OCI-LY7 (cell line): ENCODE measurements around the gene ABCA10. TPM values are rescaled to one million over a fixed set of nuclear protein-coding genes. Genes with fewer than 3 reads are reported as not detected.

Experiments
- BruUV-seq: library from RNA; stranded (reverse); fragments of 400-500 nt; replicated peaks from 2 replicates; lab custom pipeline; 2021; lab: Mats Ljungman, UMichigan
- CTCF ChIA-PET: fragments of 300-600 bp; sonication (Branson Sonifier 250); formaldehyde crosslinking; loops from one replicate; lab custom pipeline; 2022; ENCODE audit warnings: antibody characterized with exemption; ENCODE audit not compliant: unreplicated experiment; lab: Charles Lee
- POLR2A ChIA-PET: fragments of 300-600 bp; sonication (Branson Sonifier 250); formaldehyde crosslinking; loops from one replicate; lab custom pipeline; 2022; ENCODE audit warnings: antibody characterized with exemption; lab: Charles Lee
- DNase-seq: peaks from one replicate; pipeline ENCODE4 v3.0.0-alpha.2; 2015; ENCODE audit warnings: low spot score
- H2AFZ ChIP-seq: fragments of 200-600 bp; sonication (generic), shearing (Covaris generic); 2 replicates; pipeline ENCODE4 v1.6.1; 2014; ENCODE audit warnings: mild to moderate bottlenecking, antibody characterized with exemption, low read length, moderate library complexity
- H3K27ac ChIP-seq: fragments of 200-600 bp; sonication (generic); 2 replicates; pipeline ENCODE4 v1.5.1; 2014; ENCODE audit warnings: mixed run types, low read depth, mild to moderate bottlenecking, moderate library complexity, low read length, inconsistent platforms; ENCODE audit not compliant: poor library complexity, severe bottlenecking
- H3K36me3 ChIP-seq: fragments of 200-600 bp; sonication (generic); 2 replicates; pipeline ENCODE4 v1.6.1; 2014; ENCODE audit warnings: mild to moderate bottlenecking, antibody characterized with exemption, low read length, moderate library complexity, mixed read lengths; ENCODE audit not compliant: insufficient read depth
- H3K4me1 ChIP-seq: fragments of 200-600 bp; sonication (generic); 2 replicates; pipeline ENCODE4 v1.5.1; 2014; ENCODE audit warnings: mild to moderate bottlenecking, low read length; ENCODE audit not compliant: insufficient read depth, poor library complexity, severe bottlenecking
- H3K4me2 ChIP-seq: fragments of 200-600 bp; sonication (generic); 2 replicates; pipeline ENCODE4 v1.6.1; 2014; ENCODE audit warnings: mild to moderate bottlenecking, low read length
- H3K4me3 ChIP-seq: fragments of 200-600 bp; sonication (generic); 2 replicates; pipeline ENCODE4 v1.5.1; 2014; ENCODE audit warnings: mild to moderate bottlenecking, low read depth, low read length; ENCODE audit not compliant: poor library complexity, severe bottlenecking
- H3K79me2 ChIP-seq: fragments of 200-600 bp; sonication (generic); 2 replicates; pipeline ENCODE4 v1.6.1; 2016; ENCODE audit warnings: low read depth, mild to moderate bottlenecking, low read length, moderate library complexity, mixed read lengths; ENCODE audit not compliant: insufficient read depth
- H3K9me2 ChIP-seq: fragments of 200-600 bp; sonication (generic); 2 replicates; pipeline ENCODE4 v1.6.1; 2016; ENCODE audit warnings: mild to moderate bottlenecking, low read length, mixed read lengths; ENCODE audit not compliant: insufficient read depth
- H3K9me3 ChIP-seq: fragments of 200-600 bp; sonication (generic); 2 replicates; pipeline ENCODE4 v1.6.1; 2014; ENCODE audit warnings: mild to moderate bottlenecking, mixed run types, low read length, mixed read lengths
- H4K20me1 ChIP-seq: fragments of 200-600 bp; sonication (generic); 2 replicates; pipeline ENCODE4 v1.6.1; 2014; ENCODE audit warnings: mild to moderate bottlenecking, antibody characterized with exemption, low read length, moderate library complexity, mixed read lengths; ENCODE audit not compliant: insufficient read depth
- EZH2phosphoT487 ChIP-seq: fragments of 200-600 bp; sonication (generic); IDR thresholded peaks from 2 replicates; pipeline ENCODE4 v1.6.1; 2018; ENCODE audit warnings: low read depth, borderline replicate concordance, mild to moderate bottlenecking, mixed run types, antibody characterized with exemption, low read length, moderate library complexity, mixed read lengths
- intact Hi-C: fragments of 100-400 bp; cut with micrococcal nuclease; formaldehyde crosslinking; loops from one replicate; pipeline ENCODE4 v1.10.0; 2022; ENCODE audit not compliant: unreplicated experiment
- total RNA-seq, 2 experiments: library from RNA; depleted of rRNA in 1 of 2; stranded (reverse); fragments of >200 nt in 1 of 2; shearing (Covaris generic) in 1 of 2; gene quantifications; 2 replicates each; pipeline ENCODE4 v1.2.3, GENCODE V29; 2014 to 2022
- TF ChIP-seq, protein P1 (sequence below): fragments of 200-600 bp; sonication (generic); conservative IDR thresholded peaks from 2 replicates; pipeline ENCODE4 v1.5.1; 2014; ENCODE audit warnings: mild to moderate bottlenecking, antibody characterized with exemption, low read length, moderate library complexity, mixed read lengths

Gene ABCA10
- total RNA-seq, 2 experiments from 2014 or later, result 0.13 TPM; not detected in 1

- no peaks in the 10 kb centered on the region for H3K79me2 ChIP-seq
- H3K27ac ChIP-seq, result no peak overlapping the region
- no peak overlapping the region for H2AFZ ChIP-seq
- H3K4me2 ChIP-seq, result no peak overlapping the region
- DNase-seq, result no peak
- ChIA-PET CTCF (no interaction called here), POLR2A (interaction anchor here (0.6 kb wide), 1 partner anchor 178 kb away, joined by 4 read pairs; no protein-coding TSS in a partner anchor)
- no peaks in the 10 kb centered on the region for H4K20me1 ChIP-seq
- intact Hi-C loops, result no loop called here
- no peaks in the 10 kb centered on the region for H3K9me3 ChIP-seq
- no peak overlapping the region for H3K4me3 ChIP-seq
- H3K4me1 ChIP-seq, result no peaks in the 10 kb centered on the region
- no peaks in the 10 kb centered on the region for H3K36me3 ChIP-seq
- 0 out of 2 replicates have a peak, but pooled peaks cover 5% of the 10 kb centered on the region for H3K9me2 ChIP-seq
- no peak for TF ChIP-seq EZH2phosphoT487
- TF ChIP-seq, protein P1, sequence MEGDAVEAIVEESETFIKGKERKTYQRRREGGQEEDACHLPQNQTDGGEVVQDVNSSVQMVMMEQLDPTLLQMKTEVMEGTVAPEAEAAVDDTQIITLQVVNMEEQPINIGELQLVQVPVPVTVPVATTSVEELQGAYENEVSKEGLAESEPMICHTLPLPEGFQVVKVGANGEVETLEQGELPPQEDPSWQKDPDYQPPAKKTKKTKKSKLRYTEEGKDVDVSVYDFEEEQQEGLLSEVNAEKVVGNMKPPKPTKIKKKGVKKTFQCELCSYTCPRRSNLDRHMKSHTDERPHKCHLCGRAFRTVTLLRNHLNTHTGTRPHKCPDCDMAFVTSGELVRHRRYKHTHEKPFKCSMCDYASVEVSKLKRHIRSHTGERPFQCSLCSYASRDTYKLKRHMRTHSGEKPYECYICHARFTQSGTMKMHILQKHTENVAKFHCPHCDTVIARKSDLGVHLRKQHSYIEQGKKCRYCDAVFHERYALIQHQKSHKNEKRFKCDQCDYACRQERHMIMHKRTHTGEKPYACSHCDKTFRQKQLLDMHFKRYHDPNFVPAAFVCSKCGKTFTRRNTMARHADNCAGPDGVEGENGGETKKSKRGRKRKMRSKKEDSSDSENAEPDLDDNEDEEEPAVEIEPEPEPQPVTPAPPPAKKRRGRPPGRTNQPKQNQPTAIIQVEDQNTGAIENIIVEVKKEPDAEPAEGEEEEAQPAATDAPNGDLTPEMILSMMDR, result no peak
- BruUV-seq, result no TSS peak
Observed at GRCh38 chr17:69267219-69267618, 38.6 kb upstream of the ABCA10 start.

GRCh38 chr17:69265873-69266272, 37.2 kb upstream of the ABCA10 start:
- Histone ChIP-seq H3K9me3 (no peaks in the 10 kb centered on the region), H4K20me1 (no peaks in the 10 kb centered on the region), H3K4me2 (no peak overlapping the region), H3K79me2 (no peaks in the 10 kb centered on the region), H3K4me1 (no peaks in the 10 kb centered on the region), H3K36me3 (no peaks in the 10 kb centered on the region), H3K27ac (no peak overlapping the region), H3K4me3 (no peak overlapping the region), H2AFZ (no peak overlapping the region), H3K9me2 (0 out of 2 replicates have a peak, but pooled peaks cover 5% of the 10 kb centered on the region)
- ChIA-PET CTCF (no interaction called here), POLR2A (no interaction called here)
- BruUV-seq, result no TSS peak
- no peak for TF ChIP-seq EZH2phosphoT487
- TF ChIP-seq, protein P1, result no peak
- no peak for DNase-seq
- intact Hi-C loops, result no loop called here

GRCh38 chr17:69254187-69254586, 25.6 kb upstream of the ABCA10 start:
- H3K4me1 ChIP-seq, result no peaks in the 10 kb centered on the region
- ChIA-PET POLR2A (interaction anchor here (1.5 to 1.7 kb wide), 2 partner anchors 8 to 16 kb away, joined by 4 to 10 read pairs; no protein-coding TSS in a partner anchor), CTCF (no interaction called here)
- H3K36me3 ChIP-seq, result no peaks in the 10 kb centered on the region
- H3K27ac ChIP-seq, result no peak overlapping the region
- no peak overlapping the region for H3K4me2 ChIP-seq
- TF ChIP-seq, protein P1, result no peak
- TF ChIP-seq EZH2phosphoT487, result no peak
- intact Hi-C loops, result no loop called here
- H2AFZ ChIP-seq, result no peak overlapping the region
- DNase-seq, result no peak
- no TSS peak for BruUV-seq
- H3K9me2 ChIP-seq, result no peaks in the 10 kb centered on the region
- H3K79me2 ChIP-seq, result no peaks in the 10 kb centered on the region
- no peak overlapping the region for H3K4me3 ChIP-seq
- no peaks in the 10 kb centered on the region for H3K9me3 ChIP-seq
- no peaks in the 10 kb centered on the region for H4K20me1 ChIP-seq
